Stimulated activated CD8-positive, alpha-beta memory T cell treated with anti-CD3 and anti-CD28 coated beads, Interleukin-4, amount 100 ng/mL, for 4 hours (primary cell): ENCODE measurements around the gene MARK3.
A peak's percentile ranks its signal among the peaks of the same experiment; 100 is the strongest.

Source experiments
- DNase-seq, 2 donors: peaks; one replicate each; pipeline ENCODE4 v3.0.0-alpha.2; 2020; ENCODE audit warnings: low read depth in 2 of 2, low spot score in 1 of 2

The MARK3 gene

GRCh38 chr14:103485504-103485903, 100.3 kb downstream of the MARK3 start:
- DNase-seq, result no peak

GRCh38 chr14:103488071-103488470, 102.9 kb downstream of the MARK3 start:
- DNase-seq, result no peak

GRCh38 chr14:103488960-103489359, 103.7 kb downstream of the MARK3 start:
- DNase-seq, result no peak

GRCh38 chr14:103489621-103490020, 104.4 kb downstream of the MARK3 start:
- DNase-seq, result no peak

GRCh38 chr14:103491691-103492090, 106.5 kb downstream of the MARK3 start:
- DNase-seq, result no peak

- no peak for DNase-seq
Observed at GRCh38 chr14:103492156-103492925, 107.1 kb downstream of the MARK3 start.

GRCh38 chr14:103495854-103496253, 110.6 kb downstream of the MARK3 start:
- DNase-seq, result no peak

GRCh38 chr14:103496776-103497175, 111.6 kb downstream of the MARK3 start:
- no peak for DNase-seq

- no peak for DNase-seq
Observed at GRCh38 chr14:103499709-103500108, 114.5 kb downstream of the MARK3 start.

GRCh38 chr14:103500148-103500990, 115.2 kb downstream of the MARK3 start:
- peak; percentile 43 to 61 for DNase-seq

GRCh38 chr14:103501041-103501870, 116.0 kb downstream of the MARK3 start:
- no peak for DNase-seq

- no peak for DNase-seq
Observed at GRCh38 chr14:103501921-103502669, 116.9 kb downstream of the MARK3 start.

GRCh38 chr14:103502877-103503276, 117.7 kb downstream of the MARK3 start:
- DNase-seq, result no peak

GRCh38 chr14:103503296-103503695, 118.1 kb downstream of the MARK3 start:
- no peak for DNase-seq

- DNase-seq, result no peak
Observed at GRCh38 chr14:103504991-103505565, 119.9 kb downstream of the MARK3 start.

GRCh38 chr14:103507751-103508150, 122.5 kb downstream of the MARK3 start:
- no peak for DNase-seq

GRCh38 chr14:103508521-103509329, 123.5 kb downstream of the MARK3 start:
- DNase-seq, result no peak

GRCh38 chr14:103509864-103510723, 124.9 kb downstream of the MARK3 start:
- DNase-seq, result no peak
